Immature natural killer cell (primary cell): ENCODE results near the gene CNPPD1. TPM values are rescaled to one million over a fixed set of nuclear protein-coding genes. Genes with fewer than 3 reads are reported as not detected.

Experiments
- DNase-seq, 3 donors: peaks; one replicate each; pipeline ENCODE4 v3.0.0; 2022; ENCODE audit warnings: mixed read lengths in 1 of 3
- H3K27ac Mint-ChIP-seq, 6 donors: one replicate each; pipeline ENCODE4 v1.8.0; 2020; ENCODE audit warnings: mixed read lengths in 6 of 6, mild to moderate bottlenecking in 5 of 6, inconsistent platforms in 4 of 6, moderate library complexity in 3 of 6
- H3K27me3 Mint-ChIP-seq, 3 donors: one replicate each; pipeline ENCODE4 v1.8.0; 2020 to 2021; ENCODE audit warnings: low read depth in 3 of 3, mild to moderate bottlenecking in 3 of 3, mixed read lengths in 3 of 3, moderate library complexity in 3 of 3, inconsistent platforms in 1 of 3
- H3K36me3 Mint-ChIP-seq, 3 donors: one replicate each; pipeline ENCODE4 v1.8.0; 2020; ENCODE audit warnings: mixed read lengths in 3 of 3, inconsistent platforms in 2 of 3, mild to moderate bottlenecking in 2 of 3
- H3K4me1 Mint-ChIP-seq, 2 donors: one replicate each; pipeline ENCODE4 v1.8.0; 2020; ENCODE audit warnings: inconsistent platforms in 2 of 2, mild to moderate bottlenecking in 2 of 2, mixed read lengths in 2 of 2, moderate library complexity in 1 of 2
- H3K4me3 Mint-ChIP-seq, 5 donors: one replicate each; pipeline ENCODE4 v1.8.0; 2020; ENCODE audit warnings: mild to moderate bottlenecking in 5 of 5, mixed read lengths in 5 of 5, inconsistent platforms in 3 of 5, moderate library complexity in 3 of 5
- H3K9me3 Mint-ChIP-seq, 6 donors: one replicate each; pipeline ENCODE4 v1.8.0; 2020; ENCODE audit warnings: mild to moderate bottlenecking in 6 of 6, mixed read lengths in 6 of 6, inconsistent platforms in 4 of 6, moderate library complexity in 3 of 6
- polyA plus RNA-seq, 3 donors: library from polyadenylated mRNA; unstranded; fragments of 300-500 nt; fragmentation: Illumina TruSeq; gene quantifications; one replicate each; pipeline ENCODE4 v1.2.3, GENCODE V29; 2021

The CNPPD1 gene
- polyA plus RNA-seq, 3 donors from 2014 or later, result 68.2 to 135 (median 92.9) TPM

DNA sequence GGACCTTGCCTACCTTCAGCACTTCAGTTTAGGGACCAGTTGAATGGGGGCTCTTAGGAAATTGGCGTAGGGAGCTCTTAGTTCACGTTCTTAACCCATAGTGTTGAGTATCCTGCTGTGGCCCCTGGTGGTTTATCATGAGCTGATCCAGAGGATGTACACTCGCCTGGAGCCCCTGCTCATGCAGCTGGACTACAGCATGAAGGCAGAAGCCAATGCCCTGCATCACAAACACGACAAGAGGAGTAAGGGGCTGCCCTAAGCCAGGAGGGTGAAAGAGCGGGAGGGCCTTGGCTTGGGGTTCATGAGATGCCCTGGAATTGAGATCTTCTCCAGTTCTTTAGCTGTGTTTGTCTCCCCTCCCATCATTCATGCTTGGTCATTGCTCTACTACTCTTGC lies 4.2 kb upstream of the CNPPD1 start:
- Mint-ChIP-seq H3K9me3 (no peaks in the 10 kb centered on the region), H3K4me1 (peaks cover 31 to 49% of the 10 kb centered on the region in 2 donors), H3K27me3 (peaks cover 16 to 27% (median 16%) of the 10 kb centered on the region in 3 donors), H3K4me3 (peak overlapping the region in 2 of 5 donors; percentile 23 to 53), H3K36me3 (peaks cover 13 to 39% (median 15%) of the 10 kb centered on the region in 3 donors), H3K27ac (peak overlapping the region in 2 of 6 donors; percentile 55 to 75)
- DNase-seq, result no peak

DNA sequence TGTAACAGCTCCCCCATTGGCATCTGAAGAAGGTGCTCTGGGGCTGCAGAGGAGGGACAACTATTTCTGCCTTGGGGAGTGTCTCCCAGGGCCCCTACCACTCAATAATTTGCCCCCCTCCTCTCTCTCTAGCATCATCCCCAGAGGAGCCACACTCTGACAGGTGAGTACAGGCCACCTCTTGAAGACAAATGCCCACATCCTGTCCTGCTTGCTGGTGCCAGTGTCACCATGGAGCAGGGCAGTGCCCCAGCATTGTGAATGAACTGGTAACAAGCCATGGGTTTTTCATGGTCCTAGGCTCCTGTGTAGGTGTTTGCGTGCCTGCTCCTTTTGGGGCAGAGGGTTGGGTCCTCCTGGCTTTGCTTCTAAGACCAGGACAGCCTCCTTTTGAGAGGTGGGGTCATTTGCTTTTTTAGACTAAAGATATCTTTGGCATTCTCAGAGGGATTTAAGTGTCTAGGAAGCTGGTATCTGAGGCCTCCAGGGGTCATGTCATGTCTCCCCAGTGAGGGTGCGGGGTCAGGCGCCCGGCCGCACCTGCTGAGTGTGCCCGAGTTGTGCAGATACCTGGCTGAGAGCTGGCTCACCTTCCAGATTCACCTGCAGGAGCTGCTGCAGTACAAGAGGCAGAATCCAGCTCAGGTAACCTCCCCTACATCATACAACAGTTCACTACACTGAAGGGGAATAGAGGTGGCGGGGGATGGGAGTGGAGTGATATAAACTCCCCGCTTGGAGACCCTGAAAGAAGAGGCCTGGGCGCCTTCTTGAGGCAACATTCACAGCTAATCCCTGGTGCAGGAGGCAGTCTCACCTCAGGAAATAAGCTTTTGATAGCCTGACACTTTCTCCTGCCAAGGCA lies 3.1 kb upstream of the CNPPD1 start:
- no peak for DNase-seq
- Mint-ChIP-seq H3K4me1 (peaks cover 38 to 56% of the 10 kb centered on the region in 2 donors), H3K9me3 (no peaks in the 10 kb centered on the region), H3K27me3 (peaks cover 16 to 28% (median 16%) of the 10 kb centered on the region in 3 donors), H3K36me3 (peaks cover 9 to 30% (median 10%) of the 10 kb centered on the region in 3 donors), H3K27ac (peak overlapping the region; percentile 57 to 94 (median 86)), H3K4me3 (peak overlapping the region; percentile 84 to 97 (median 95))

DNA sequence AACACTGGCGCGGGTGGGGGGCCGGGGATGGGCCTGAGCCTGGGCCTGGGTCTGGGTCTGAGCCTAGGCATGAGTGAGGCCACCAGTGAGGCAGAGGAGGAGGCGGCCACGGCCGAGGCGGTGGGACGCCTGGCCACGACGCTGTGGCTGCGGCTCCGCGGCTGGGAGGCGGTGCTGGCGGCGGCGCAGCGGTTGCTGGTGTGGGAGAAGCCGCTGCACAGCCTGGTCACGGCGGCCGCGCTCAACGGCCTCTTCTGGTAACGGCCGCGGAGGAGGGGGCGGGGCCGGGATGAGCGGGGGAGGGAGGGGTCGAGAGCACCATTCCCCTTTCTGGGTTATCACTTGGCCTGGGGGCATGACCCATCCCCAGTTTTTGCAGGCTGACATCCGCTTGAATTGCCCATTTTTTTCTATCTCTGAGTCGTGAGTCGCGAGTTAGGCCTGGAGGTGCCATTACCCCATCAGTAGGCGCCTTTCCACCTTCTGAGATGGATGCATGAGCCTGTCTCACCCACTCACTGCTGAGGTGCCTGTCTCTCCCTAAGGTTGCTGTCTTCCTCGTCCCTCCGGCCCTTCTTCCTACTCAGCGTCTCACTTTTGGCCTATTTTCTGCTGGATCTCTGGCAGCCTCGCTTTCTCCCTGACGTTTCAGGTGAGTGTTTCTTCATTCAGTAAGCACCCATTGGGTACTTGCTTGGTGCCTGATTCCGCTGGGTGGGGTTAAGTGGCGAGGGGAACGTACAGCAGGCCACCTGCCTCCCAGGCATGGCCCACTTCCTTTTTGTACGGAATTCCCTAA lies 1.9 kb upstream of the CNPPD1 start:
- Mint-ChIP-seq H3K36me3 (peaks cover 14 to 34% (median 14%) of the 10 kb centered on the region in 3 donors), H3K9me3 (no peaks in the 10 kb centered on the region), H3K27ac (peak overlapping the region; percentile 90 to 99 (median 94)), H3K4me1 (peaks cover 48 to 66% of the 10 kb centered on the region in 2 donors), H3K4me3 (peak overlapping the region; percentile 84 to 97 (median 95)), H3K27me3 (peaks cover 16 to 28% (median 18%) of the 10 kb centered on the region in 3 donors)
- DNase-seq, result no peak

DNA sequence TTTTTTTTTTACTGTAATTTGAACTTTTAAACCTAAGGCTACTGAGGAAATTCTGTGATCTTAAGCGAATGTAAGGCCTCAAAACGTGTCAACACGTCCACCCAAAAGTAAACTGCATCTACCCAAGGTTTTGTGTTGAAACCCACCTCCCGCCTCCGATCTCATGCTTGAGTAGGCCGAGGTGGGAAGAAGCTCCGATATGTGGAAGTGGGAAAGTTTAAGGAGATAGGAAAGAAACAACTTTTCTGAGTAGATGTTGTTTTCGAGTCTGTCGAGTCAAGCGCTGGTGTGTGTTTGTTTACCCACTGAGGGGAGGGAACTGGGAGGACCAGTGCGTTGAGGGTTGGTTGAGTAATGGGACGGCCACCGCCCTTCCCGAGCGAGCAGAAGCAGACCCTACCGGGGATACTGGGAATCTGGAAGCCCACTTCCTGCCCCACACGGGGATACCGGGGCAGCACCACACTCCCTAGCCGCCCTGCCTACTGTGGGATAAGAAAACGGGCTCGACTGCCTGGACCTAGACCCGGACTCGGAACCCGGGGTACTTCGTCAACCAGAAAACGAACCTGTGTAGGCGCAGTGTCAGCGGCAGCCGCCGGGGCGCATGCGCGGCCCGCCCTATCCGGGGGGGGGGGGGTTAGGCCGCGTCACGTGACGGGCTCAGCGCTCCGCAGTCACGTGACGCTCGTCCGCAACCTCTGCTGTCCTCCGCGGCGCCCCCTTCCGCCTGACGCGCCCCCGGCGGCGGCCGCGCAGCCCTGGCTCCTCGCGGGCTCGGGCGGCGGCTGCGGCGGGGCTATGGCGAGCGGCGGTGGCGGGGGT lies 1.0 kb upstream of the CNPPD1 start, which contains the start of gene RETREG2:
Gene RETREG2, plus strand, starts transcription at position 724 of the 825 bp plus-strand sequence. Its CDS starts 78 bp downstream, at position 802.
- DNase-seq, result peak; percentile 84 to 90 (median 88)
- peaks cover 46 to 58% of the 10 kb centered on the region in 2 donors for H3K4me1 Mint-ChIP-seq
- peaks cover 16 to 28% (median 18%) of the 10 kb centered on the region in 3 donors for H3K27me3 Mint-ChIP-seq
- peak within 1 kb of the TSS; percentile 98 to 100 (median 98) for H3K27ac Mint-ChIP-seq
- H3K4me3 Mint-ChIP-seq, result peak within 1 kb of the TSS; percentile 90 to 97 (median 97)
- H3K9me3 Mint-ChIP-seq, result no peaks in the 10 kb centered on the region
- peaks cover 11 to 33% (median 11%) of the 10 kb centered on the region in 3 donors for H3K36me3 Mint-ChIP-seq

DNA sequence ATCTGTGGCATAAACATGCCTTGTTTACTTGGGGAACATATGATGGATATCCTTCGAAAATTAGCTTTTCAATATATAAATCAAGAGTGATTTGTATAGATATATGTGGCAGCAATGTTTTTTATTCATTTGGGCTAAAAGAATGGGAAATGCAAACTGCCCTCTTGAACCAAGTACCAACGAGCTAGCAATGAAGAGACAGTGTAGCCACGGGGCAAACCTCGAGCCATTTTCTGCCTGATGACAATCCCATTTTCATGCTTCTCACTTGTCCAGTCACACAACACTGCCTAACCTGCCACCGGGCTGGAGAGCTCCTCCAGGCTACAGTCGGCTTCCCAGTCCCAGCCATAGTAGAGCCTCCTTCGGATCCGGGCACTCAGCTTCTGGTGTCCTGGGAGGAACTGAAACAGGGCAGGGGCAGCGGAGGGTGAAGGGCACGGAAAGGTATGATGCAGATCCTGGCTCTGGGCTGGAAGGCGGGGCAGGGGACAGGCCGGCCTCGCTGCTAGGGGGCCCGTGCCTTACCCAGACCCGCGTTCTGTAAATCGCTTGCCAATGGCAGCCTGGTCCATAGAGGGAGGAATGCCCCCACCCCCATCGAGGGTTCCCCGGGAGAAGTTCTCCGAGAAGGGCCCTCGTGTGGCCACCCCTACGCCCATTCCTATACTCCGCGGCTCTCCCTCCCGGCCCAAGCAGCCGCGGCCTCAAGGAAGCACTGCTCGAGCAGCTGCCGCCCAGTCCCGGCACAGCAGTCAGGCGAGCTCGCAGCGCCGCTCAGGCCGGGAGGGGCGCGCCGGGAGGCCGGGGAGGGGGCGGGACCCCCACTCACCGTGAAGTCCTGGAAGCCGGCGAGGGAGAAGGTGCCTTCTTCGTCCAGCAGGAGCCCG lies 552 bp downstream of the CNPPD1 start:
- peak in 1 of 3 donors; percentile 6 for DNase-seq

DNA sequence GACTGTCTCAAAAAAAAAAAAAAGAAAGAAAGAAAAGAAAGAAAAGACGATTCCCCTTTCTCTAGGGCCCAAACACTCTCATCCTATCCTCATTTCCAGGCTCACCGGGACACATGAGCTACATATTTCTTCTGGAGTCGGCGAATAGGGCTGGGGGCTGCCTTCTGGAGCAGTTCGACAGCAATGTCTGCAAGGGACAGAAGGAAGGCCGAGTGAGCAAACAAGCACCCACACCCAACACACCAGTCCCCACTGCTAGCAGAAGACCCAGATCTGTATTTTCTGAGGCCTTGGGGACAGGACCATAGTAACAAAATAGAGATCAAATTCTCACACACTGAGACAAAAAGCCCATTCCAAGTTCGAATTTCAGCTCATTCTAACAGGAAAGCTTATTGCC lies 1.2 kb downstream of the CNPPD1 start:
- Mint-ChIP-seq H3K27ac (peak overlapping the region; percentile 81 to 100 (median 90)), H3K27me3 (peaks cover 16 to 28% (median 18%) of the 10 kb centered on the region in 3 donors), H3K9me3 (no peaks in the 10 kb centered on the region), H3K36me3 (peaks cover 8 to 28% (median 8%) of the 10 kb centered on the region in 3 donors), H3K4me1 (peaks cover 41 to 52% of the 10 kb centered on the region in 2 donors), H3K4me3 (peak overlapping the region; percentile 83 to 90 (median 85))
- DNase-seq, result no peak

More for the DNA sequence above, 552 bp downstream of the CNPPD1 start:
- Mint-ChIP-seq H3K9me3 (no peaks in the 10 kb centered on the region), H3K36me3 (peaks cover 8 to 35% (median 8%) of the 10 kb centered on the region in 3 donors), H3K27ac (peak overlapping the region; percentile 81 to 100 (median 90)), H3K4me1 (peaks cover 46 to 58% of the 10 kb centered on the region in 2 donors), H3K4me3 (peak overlapping the region; percentile 83 to 97 (median 90)), H3K27me3 (peaks cover 16 to 28% (median 18%) of the 10 kb centered on the region in 3 donors)

DNA sequence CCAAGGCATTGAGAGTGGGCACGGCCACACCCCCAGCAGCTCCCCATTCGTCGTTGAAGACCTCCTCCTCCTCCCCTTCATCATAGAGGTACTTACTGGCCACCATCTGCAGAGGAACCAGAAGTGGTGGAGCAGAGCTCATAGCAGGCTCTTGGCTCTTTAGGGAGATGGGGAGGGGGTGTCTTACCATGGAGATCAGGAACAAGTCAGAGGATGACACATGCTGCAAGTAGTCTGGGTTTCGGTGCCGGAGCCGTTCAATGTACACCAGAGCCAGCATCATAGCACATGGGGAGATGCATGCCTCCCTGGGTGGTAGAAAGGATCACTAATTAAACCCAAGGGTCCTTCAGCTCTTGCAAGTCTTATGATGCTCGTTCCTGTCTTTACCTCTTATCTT lies 1.9 kb downstream of the CNPPD1 start:
- Mint-ChIP-seq H3K27ac (peak overlapping the region in 4 of 6 donors; percentile 37 to 73 (median 50)), H3K9me3 (no peaks in the 10 kb centered on the region), H3K4me3 (peak overlapping the region; percentile 28 to 90 (median 45)), H3K4me1 (peaks cover 39 to 45% of the 10 kb centered on the region in 2 donors), H3K36me3 (peaks cover 8 to 27% (median 8%) of the 10 kb centered on the region in 3 donors), H3K27me3 (peaks cover 16 to 28% (median 18%) of the 10 kb centered on the region in 3 donors)
- DNase-seq, result no peak

DNA sequence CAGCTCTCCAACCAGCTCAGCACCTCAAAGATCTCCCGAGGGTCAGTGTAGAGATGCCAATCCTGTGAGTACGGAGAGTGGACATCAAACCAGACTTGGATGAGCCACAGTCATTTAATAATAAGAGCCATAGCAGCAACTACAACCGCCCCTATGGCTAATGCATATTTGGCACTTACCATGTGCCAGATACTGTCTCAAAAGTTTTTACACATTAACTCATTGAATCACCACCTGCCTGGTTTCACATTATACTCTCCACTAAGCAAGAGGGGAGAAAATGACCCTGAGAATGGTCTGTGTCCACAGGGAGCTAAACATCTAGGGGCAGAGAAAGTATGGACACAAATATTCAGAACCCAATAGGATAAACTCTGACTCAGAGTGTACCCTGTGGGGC lies 2.6 kb downstream of the CNPPD1 start:
- peaks cover 16 to 25% (median 18%) of the 10 kb centered on the region in 3 donors for H3K27me3 Mint-ChIP-seq
- peaks cover 8 to 27% (median 8%) of the 10 kb centered on the region in 3 donors for H3K36me3 Mint-ChIP-seq
- H3K27ac Mint-ChIP-seq, result peak overlapping the region; percentile 37 to 74 (median 59)
- peaks cover 35 to 39% of the 10 kb centered on the region in 2 donors for H3K4me1 Mint-ChIP-seq
- H3K4me3 Mint-ChIP-seq, result peak overlapping the region; percentile 28 to 52 (median 40)
- DNase-seq, result no peak
- no peaks in the 10 kb centered on the region for H3K9me3 Mint-ChIP-seq

DNA sequence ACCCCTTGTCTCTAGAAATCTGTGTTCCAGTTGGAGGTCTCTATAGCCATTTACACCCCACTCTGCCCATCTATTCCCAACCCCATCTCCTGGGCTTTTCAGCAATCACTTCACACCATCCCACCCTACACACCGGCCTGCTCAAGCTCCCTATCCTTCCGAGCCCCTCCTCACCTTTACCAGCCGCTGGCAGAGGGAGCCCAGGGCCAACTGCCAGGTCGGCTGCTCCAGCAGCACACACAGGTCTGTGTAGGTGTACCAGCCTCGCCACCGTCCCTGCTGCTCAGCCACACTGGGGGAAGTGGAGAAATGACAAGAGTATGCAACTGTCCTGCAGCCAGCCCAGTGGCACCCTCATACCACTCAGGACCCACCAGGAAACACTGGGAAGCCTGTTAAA lies 3.5 kb downstream of the CNPPD1 start:
- no peak overlapping the region for H3K4me3 Mint-ChIP-seq
- H3K27me3 Mint-ChIP-seq, result peaks cover 11 to 16% (median 12%) of the 10 kb centered on the region in 3 donors
- H3K9me3 Mint-ChIP-seq, result no peaks in the 10 kb centered on the region
- peaks cover 29 to 32% of the 10 kb centered on the region in 2 donors for H3K4me1 Mint-ChIP-seq
- H3K27ac Mint-ChIP-seq, result peak overlapping the region in 1 of 6 donors; percentile 39
- DNase-seq, result no peak
- peaks cover 8 to 27% (median 8%) of the 10 kb centered on the region in 3 donors for H3K36me3 Mint-ChIP-seq

DNA sequence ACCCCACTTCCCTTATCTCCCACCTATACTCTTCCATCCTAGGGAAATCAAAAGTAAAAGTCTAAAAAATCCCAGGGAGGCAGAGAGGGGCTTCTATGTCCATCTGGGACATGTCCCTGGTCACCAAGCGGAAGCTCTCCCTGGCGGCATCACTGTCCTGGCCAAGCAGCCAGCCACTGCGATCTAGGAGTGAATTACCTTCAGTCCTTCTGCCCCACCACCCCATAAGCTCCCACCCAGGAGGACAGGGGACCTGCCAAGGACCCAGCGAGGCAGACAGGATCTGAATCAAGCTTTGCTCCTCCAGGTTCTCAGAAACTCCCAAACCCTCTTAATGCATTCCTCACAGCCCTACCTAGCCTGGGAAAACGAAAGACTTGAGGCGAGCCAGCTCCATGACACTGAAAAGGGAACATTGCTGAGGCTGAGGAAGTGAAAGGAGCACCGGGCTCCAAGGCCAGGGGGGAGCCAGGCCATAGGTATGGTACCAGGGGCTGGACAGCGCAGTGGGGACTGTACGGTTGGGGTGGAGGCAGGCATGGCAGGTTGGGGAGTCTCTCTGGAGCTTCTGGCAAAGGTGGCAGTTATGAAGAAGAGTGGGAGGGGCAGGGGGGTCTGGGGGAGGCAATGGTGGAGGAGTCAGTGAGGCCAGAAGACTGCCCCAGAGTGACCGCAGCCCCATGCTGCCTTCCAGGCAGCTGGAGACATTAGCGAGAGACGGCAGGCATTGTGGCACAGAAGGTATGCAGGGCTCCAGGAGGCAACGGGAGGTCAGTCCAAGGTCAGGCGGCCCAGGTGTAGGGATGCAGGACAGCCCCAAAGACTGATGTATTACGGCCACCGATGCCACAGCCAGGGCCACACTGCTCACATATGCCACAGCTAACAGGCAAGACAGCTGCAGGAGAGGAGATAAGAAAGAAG lies 4.2 kb downstream of the CNPPD1 start:
- Mint-ChIP-seq H3K9me3 (no peaks in the 10 kb centered on the region), H3K4me1 (peaks cover 26 to 28% of the 10 kb centered on the region in 2 donors), H3K27me3 (peaks cover 6 to 10% (median 6%) of the 10 kb centered on the region in 3 donors), H3K4me3 (no peak overlapping the region), H3K36me3 (peaks cover 8 to 27% (median 8%) of the 10 kb centered on the region in 3 donors), H3K27ac (peak overlapping the region in 5 of 6 donors; percentile 22 to 80 (median 64))
- DNase-seq, result no peak

DNA sequence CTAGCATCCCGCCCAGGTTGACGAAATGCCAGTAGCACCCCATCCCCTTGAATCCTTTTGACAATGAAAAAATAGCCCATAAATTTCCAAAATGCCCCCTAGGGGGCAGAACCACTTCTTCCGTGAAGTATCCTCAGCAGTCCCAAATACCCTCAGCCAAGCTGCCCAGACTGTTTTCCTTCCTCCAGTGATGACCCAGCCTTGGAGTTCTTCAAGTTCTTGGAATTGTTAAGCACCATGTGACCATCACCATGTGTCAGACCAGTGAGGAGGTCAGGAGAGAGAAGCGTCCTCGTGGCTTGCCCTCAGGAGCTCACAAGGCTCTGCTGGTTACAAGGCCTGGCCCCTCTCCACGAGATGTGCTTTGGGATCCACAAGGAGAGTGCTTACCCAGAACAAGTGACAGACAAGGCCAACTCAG lies 5.5 kb downstream of the CNPPD1 start:
- no peaks in the 10 kb centered on the region for H3K9me3 Mint-ChIP-seq
- H3K27me3 Mint-ChIP-seq, result peaks cover 0 to 4% (median 2%) of the 10 kb centered on the region in 3 donors
- no peak overlapping the region for H3K4me3 Mint-ChIP-seq
- DNase-seq, result peak; percentile 37 to 52 (median 42)
- H3K27ac Mint-ChIP-seq, result peak overlapping the region; percentile 35 to 80 (median 68)
- peaks cover 8 to 31% (median 8%) of the 10 kb centered on the region in 3 donors for H3K36me3 Mint-ChIP-seq
- H3K4me1 Mint-ChIP-seq, result peaks cover 21 to 22% of the 10 kb centered on the region in 2 donors
